NCI-H1694 (cell line): ENCODE results near the gene CTIF.

Experiments
- DNase-seq: peaks from one replicate; lab custom pipeline; 2025; lab: John Stamatoyannopoulos, UW

Gene CTIF

DNA sequence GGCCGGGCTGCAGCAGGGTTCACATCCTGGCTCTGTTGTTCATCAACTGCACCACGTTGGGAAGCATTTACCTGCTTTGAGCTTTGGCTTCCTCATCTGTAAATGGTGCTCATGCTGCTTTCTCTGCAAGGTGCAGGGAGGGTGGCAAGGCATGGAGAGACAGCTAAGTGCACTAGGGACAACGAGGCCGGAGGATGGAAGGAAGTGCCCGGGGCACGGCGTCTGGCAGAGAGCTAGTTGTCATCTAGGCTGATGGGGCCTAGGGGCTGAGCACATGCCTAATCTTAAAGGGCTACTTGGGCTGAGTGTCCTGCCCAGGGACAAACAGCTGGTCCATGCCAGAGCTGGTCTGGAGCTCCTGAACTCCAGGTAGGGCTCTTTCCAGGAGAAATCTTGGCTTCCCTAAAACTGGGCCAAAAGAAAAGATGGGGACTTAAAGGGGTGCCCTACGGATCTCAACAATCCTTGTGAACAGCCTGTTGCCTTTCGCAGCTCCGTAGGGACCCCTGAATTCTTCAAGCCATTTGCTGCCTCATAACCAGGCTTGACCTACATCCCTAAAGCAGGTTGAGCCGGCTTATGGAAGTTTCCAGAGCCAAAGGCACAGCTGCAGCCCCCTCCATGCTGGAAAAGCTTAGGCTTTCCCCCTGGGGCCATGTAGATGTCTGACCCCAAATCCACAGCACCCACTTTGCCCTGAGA, 281.1 kb downstream of the CTIF start:
- no peak for DNase-seq

DNA sequence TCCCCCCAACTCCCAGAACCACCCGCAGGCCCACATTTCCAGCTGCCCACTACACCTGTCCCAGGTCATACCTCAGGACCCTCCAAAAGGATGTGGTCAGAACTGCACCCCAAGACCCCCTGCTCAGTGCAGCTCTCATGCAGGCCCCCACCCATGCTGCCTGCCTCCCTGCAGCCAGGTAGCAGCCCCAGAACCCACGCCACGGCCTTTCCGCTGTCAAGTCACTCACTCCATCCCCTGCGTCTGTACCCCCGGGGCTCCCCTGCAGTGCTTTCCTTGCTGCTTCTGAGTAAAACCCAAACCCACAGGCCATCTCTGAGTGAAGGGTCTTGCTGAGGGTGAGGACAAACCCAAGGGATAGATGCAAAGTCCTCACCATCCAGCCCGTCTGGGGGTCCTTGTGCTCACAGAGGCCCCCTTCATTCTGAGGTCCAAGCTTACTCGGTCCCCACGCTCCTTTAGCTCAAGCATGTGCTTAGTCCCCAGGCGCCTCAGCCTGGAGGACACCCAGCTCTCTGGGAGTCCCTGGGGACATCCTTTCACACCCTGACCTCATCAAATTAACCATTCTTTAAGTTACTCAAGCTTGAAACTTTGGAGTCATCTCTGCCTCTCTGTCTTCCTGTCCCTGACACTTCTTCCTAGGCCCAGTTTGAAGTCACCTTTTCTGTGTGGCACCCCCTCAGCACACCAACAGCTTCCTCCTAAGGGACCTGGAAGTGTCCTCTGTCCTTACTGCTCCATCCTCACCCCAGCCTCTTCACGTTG, 281.8 kb downstream of the CTIF start:
- DNase-seq, result no peak

DNA sequence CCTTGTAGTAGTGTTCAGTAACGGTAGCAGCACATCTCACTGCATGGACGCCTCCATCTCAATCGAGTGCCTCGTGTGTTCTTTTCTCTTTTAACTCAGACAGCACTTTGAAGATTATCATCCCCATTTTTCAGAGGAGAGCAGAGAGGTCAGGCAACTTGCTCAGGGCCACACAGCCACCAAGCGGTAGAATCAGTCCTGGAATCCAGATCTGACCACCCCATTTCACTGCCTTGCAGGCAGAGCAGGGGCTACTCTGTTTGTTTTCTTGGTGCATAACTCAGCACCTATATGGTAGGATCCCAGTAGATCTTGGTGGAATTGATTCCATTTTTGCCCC, 282.4 kb downstream of the CTIF start:
- no peak for DNase-seq

DNA sequence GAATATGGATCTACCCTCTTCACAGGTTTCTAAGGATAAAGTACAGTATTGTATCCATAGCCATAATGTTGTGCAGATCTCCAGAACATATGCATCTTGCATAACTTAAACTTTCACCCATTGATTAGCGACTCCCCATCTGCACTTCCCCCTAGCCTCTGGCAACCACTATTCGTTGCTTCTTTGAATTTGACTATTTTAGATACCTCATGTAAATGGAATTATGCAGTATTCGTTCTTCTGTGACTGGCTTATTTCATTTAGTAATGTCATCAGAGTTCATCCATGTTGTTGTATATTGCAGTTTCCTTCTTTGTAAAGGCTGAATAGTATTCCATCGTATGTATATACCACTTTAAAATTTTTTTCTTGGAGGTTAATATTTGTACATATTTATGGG, 283.0 kb downstream of the CTIF start:
- DNase-seq, result no peak

DNA sequence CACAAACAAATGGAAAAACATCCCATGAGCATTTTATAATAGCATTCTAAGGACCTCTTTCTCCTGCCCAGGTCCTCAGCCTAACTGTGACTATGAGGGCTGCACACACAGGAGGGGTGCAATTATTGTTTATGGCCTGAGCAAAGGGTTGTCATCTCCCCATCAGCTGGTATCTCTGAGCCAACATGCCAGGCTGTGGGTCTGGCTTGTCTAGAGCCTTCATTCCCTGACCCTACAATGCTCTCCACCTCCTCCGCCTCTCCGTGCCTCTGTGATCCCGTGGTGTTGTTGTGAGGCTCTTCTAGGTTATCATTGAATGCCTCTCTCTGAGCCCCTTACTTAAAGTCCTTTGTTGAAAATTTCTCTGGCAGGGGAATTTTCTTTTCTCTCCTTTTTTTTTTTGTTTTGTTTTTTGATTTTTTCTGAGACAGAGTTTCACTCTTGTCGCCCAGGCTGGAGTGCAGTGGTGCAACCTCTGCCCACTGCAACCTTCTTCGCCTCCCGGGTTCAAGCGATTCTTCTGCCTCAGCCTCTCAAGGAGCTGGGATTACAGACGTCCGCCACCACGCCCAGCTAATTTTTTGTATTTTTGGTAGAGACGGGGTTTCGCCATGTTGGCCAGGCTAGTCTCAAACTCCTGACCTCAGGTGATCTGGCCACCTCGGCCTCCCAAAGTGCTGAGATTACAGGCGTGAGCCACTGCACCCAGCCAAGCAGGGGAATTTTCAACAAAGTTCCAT, 285.6 kb downstream of the CTIF start:
- no peak for DNase-seq

DNA sequence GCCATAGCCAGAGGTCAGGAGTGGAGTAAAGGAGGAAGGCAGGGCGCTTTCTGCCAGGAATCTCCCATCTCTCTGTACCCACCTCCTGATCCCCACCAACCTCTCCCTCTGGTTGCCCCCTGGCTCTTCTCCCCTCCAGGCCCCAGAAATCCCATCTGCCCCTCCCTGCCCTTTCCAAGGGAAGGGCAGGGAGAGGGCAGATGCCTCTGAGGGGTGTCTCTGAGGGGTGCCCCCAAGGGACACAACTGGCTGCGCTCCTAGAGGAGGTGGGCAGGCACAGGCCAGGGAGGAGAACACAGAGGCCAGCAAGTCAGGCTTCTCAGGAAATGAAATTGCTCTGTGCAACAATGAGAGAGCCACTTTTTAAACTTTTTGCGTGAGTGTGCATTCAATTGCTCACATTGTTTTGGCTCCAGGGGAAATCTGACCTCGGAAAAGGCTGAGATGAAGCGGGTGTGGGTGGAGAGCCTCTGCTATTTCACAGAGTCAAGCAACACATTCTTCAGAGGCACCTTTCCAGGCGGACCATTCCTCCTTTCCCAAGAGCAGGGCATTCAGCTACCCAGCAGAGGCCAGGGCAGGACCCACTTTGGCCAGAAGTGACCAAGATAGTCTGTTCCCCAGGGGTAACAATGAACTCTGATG, 286.4 kb downstream of the CTIF start:
- no peak for DNase-seq

DNA sequence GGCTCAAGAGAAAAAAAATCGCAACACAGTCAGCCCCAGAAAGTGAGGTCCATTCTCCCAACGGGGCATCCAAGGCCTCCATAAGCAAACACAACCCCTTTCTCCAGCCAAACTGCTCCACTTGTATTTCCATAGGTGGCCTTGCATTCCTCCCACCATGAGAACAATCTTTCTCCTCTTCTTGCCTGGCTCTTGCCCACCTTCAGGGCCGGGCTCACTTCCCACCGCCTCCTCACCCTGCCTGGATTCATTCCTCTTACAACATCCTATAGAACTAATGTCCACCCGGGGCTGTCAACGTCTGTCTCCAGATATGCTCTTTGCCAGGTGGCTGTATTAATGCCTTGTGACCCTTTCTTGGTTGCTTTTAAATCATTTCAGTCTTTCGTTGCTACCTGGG, 287.4 kb downstream of the CTIF start:
- DNase-seq, result no peak

DNA sequence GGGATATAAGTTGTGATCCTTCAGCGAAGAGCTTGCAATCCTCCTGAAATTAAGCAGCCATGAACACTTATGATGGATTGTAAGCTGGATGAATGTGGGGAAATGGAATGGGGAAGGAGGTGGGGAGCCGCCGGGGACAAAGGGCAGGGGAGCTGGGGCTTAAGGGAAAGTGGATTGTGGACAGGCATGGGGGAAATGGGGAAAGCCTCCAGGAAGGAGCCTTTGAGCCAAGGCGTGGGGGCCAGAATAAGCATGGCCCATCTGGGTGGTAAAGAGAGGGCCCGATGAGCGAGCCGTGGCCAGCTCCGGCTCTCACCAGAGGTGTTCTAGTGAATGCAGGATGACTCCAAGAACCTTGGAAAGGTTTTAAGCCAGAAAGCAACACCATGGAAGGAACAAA, 288.0 kb downstream of the CTIF start:
- no peak for DNase-seq

DNA sequence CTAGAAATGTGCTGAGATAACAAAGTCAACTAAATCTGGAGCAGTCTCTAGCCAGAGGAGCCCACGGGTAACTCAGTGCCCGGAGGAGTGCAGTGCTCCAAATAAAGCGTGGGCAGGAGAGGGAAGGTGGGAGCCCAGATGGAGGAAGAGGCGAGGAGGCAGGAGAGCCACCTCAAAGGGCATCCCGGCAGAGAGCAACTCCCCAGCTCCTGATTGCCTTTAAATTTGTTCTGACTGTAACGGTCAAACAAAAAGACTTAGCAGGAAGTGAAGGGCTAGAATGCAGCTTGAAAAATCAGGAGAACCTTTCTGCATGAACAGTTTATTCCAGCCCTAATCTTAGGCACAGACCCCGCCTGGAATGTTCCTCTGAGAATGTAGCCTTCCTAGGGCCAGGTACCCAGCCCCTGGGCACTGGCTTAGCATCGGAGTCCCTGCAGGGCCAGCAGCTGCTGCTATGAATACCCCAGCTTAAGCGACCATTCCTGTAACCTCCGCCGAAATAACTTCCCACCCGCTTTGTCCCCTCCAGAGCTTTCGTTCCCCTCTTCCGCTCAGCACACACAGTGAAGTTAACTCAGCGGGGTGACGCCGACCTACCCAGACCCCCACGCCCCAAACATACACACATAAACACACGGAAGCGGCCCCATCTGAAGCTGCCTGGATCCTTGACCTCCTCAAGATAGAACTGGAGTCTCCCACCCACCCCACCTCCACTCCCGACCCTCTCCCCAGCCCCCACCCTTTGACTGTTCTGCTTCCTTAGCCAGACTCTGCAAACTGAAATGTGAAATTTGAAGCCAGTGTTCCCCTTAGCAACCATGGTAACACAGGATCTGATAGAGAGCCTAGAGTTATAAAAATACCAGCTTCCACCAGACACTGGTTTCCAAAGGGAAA, 288.7 kb downstream of the CTIF start:
- DNase-seq, result no peak

DNA sequence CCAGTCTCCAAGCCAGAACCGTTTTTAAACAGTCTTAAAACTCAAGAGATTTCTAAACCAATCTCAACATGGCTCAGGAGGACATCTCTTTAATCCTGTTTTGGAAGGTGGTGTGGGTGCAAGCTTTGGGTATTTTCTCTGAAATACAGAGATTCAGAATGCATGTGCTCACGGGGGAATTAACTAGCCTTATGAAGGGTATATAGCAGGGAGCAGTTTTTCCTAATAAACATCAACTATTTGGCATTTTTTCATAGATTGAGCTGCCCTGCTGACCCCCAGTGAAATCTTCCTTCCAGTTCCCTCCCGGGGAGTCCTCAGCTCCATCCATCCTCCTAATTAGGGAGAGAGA, 289.3 kb downstream of the CTIF start:
- DNase-seq, result no peak

DNA sequence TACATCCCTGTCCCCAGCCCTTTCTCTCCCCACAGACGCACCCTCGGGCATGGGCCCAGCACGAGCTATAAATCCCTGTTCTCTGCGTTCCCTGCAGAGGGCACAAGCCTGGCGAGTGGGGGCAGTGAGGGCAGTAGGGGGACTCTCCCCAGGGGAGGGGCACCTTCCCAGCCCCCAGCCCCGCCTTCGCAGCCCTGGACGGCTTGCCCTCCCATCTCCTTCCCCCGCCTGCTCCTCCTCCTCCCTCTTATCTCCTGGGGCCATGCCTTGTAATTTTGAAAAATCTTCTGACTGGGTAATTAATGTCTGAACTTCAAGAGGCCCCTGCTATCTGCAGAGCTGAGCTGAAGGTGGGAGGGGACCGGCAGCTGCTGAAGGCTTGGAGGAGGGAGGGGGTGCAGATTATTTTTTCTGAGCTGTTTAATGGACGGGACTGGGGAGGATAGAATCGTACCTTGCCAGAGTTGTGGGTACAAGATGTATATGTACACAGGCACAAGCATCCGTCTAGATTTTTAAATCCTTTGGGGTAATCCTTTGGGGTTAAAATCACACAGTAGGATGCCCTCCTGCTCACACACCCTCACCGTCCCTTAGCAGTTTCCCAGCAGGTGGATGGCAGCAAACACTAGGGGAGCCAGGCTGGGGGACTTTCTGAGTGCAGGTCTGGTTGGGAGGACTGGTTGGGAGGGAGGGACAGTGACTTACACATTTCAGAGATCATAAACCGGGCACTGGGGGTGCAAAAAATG, 290.0 kb downstream of the CTIF start:
- DNase-seq, result no peak

DNA sequence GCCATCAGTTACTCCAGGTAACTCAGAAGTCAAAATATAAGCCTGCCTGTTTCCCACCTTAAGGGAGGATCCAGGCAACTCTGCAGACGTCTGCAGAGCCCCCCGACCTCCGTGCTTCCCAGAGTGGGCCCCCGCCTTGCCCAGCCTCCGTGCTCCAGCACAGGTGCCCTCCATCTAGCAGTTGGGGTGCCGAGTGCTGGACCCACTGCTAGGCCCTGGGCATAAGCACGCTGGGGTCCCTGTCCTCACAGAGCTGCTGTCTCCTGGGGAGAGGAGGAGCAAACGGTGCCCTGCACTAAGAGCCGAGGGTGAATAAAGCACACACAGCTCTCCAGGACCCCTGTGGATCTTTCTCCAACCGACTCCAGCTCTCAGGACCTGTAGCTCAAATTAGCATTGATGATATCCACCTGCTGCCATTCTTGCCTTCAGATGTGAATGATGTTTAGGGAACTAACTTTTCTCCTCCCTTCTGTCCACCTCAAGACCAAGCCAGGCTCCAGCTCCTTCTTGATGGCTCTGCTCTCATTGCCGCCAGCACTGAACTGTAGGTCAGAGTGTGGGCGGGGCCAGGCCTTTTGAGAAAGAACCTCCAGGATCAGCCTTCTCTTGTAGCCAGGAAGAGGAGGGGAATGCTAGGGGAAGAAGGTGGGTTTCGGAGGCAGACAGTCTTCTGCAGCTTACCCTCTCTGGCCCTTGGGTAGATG, 290.8 kb downstream of the CTIF start:
- no peak for DNase-seq

DNA sequence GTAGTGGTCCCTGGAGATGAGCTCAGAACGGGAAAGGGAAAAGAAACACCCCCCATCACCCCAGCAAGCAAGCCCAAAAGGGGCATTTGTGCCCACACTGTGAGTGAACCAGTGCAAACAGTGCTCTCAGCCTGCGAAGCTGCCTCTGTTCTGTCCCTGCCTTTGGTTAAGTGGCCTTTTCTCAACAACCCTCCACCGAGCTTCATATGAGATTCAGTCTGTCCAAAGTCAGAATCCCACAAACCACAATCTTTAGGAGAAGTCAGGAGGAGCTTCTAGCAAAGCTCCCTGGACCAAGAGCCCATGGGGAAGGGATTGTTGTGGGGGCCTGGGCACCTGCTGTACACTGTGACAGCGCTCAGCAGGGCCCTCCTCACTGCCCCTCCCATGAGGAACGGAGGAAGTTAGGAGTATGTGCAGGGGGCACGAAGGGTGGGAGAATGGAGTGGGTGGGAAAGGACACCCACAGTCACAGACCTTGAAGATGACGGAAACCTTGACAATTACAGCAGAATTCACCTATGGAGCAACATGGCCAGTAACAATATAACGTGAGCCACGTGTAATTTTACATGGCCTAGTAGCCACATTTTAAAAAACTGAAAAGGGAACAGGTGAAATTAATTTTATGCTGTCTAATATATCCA, 292.4 kb downstream of the CTIF start:
- DNase-seq, result no peak

DNA sequence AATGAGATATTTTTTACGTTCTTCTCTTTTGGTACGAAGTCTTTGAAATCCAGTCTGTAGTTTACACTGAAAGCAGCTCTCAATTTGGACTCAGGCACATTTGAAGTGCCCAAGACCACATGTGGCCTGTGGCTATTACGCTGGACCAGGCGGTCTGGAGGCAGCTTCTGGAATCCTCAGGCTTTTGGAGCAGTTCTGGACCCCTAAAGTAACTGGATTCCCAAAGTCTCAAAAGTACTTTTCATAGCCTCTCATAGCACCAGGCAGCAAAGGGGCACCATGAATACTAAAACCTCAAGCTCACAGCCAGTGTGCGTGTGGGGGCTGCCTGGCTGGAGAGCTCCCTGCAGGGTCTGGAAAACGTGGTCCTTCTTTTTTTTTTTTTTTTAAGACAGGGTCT, 293.0 kb downstream of the CTIF start:
- no peak for DNase-seq

DNA sequence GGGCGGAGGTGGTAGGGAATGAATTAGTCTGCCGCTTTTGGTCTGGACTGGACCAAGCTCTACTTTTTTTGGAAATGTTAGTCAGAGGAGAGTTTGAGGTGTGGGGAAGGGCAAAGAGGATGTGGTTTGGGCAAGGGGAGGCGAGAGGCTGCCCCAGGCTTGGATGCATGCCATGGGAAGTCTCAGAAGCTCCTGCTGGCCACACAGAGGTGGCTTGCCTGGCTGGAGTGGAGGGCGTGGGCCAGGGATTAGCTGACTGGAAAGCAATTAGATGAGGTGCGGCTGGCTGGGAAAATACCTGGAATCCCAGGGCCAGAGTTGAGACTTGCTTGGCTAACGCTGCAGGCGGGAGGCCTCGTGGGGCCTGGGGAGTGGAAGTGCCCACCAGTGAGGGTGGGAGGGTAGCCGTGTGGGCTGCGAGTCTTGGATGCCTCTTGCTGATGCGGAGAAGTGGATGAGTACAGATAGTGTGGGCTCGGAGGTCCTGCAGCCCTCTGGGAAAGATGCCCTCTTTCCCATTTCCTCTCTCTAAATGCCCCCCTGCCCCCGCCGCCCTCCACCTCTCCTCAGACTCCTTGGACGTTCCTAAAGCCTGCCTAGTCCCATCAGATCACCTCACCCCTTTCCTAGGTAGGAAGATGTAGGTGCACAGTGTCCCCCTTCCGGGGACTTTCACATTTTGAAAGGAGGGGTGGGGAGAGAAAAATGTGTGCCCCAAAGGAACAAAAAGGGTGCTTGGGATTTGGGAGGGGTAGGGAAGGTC, 294.3 kb downstream of the CTIF start:
- DNase-seq, result no peak

DNA sequence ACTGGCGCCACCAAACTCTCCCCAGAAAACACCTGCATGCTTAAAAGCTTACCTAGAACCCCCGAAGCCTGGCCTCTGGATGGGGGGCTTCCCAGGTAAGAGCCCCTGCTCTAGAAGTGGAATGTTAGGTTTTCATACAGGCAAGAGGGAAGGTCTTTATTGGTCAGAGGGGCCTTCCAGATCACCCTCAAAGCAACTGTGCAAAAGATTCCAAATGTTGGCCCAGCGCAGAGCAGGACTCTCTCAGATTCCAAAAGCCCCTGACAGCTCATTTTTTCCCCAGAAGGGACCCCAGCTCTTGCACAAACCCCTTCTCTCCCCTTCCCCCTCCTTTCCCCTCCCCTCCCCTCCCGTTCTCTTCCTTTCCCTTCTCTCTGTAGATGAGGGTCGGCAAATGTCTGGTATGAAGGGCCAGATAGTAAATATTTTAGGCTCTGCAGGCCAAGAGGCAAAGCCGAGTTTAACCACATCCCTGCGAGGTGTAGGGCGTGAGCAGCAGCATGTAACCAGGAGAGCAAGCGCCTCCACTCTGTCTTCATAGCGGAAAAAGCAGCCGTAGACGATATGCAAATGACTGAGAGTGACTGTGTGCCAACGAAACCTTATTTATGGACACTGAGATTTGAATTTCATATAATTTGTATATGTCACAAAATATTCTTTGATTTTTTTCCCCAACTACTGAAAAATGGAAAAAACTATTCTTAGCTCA, 295.0 kb downstream of the CTIF start:
- no peak for DNase-seq

DNA sequence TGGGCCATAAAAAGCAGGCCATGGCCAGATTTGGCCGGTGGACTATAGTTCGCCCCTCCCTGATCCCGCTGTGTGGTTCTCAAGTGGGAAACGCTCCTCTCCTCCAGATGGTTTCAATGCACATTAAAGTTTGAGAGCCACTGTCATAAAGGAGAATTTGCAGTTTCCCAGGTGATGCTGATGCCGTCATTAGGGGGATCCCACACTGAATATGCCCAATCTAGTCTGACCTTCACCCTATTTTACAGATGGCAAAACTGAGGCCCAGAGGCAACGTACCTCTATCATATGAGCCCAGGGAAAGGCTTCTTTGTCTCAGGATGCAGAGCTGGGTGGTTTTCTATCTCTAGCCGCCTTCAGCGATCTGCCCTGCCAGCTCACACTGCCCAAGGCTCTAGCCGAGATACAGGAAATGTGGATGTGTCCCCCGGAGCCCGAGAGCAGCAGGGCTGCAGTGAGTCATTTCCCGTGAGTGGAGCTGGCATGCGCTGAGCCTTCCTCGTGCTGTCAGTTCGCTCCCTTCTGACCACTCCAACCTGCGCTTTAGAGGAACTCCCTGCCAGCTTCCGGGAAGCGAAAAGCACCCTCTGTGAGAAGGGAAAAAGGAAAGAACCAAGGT, 295.7 kb downstream of the CTIF start:
- DNase-seq, result no peak

DNA sequence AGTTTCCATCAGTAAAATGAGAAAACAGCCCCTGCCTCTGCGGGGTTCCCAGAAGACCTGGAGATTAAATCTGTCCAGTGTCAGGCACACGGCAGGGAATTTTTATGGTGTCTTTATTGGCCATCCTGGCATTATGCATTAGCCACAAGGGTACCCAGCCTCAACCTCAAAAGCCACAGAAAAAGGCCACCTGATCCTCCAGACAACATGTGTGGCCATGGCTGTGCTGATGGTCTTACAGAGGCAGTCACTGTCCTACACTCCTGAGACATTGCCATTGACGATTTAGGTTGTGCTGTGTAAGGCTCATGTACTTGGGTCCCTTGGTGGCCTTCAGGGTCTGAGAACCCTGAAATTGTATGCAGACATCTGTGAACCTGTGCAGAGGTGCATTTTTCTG, 296.3 kb downstream of the CTIF start:
- no peak for DNase-seq
